Neural progenitor cell (in vitro differentiated cells): Measurements from ENCODE around the gene SDCCAG8. TPM values are rescaled to one million over a fixed set of nuclear protein-coding genes. Genes with fewer than 3 reads are reported as not detected.
A peak's percentile ranks its signal among the peaks of the same experiment; 100 is the strongest.

ENCODE experiments used
- DNase-seq: peaks from one replicate; pipeline ENCODE4 v3.0.0-alpha.2; 2016; ENCODE audit warnings: low spot score
- H2AFZ ChIP-seq: fragments of 200-600 bp; sonication (generic); replicated peaks from 2 replicates; pipeline ENCODE4 v1.6.1; 2016; ENCODE audit warnings: antibody characterized with exemption
- H3F3A ChIP-seq: fragments of 200-600 bp; sonication (generic); 2 replicates; pipeline ENCODE4 v1.6.1; 2016; ENCODE audit warnings: antibody characterized with exemption, low read depth
- H3K27ac ChIP-seq: fragments of 200-600 bp; sonication (generic); 2 replicates; pipeline ENCODE4 v1.5.1; 2016; ENCODE audit warnings: mild to moderate bottlenecking
- H3K27me3 ChIP-seq: fragments of 200-600 bp; sonication (generic); 2 replicates; pipeline ENCODE4 v1.6.1; 2016; ENCODE audit warnings: mild to moderate bottlenecking, moderate library complexity
- H3K36me3 ChIP-seq: fragments of 200-600 bp; sonication (generic); 2 replicates; pipeline ENCODE4 v1.5.1; 2016
- H3K4me1 ChIP-seq: fragments of 200-600 bp; sonication (generic); 2 replicates; pipeline ENCODE4 v1.6.1; 2016; ENCODE audit warnings: mixed run types
- H3K4me2 ChIP-seq: fragments of 200-600 bp; sonication (generic); 2 replicates; pipeline ENCODE4 v1.6.1; 2016
- H3K4me3 ChIP-seq: fragments of 200-600 bp; sonication (generic); 2 replicates; pipeline ENCODE4 v1.5.1; 2016
- H3K79me2 ChIP-seq: fragments of 200-600 bp; sonication (generic); 2 replicates; pipeline ENCODE4 v1.6.1; 2016; ENCODE audit warnings: low read depth
- H3K9ac ChIP-seq: fragments of 200-600 bp; sonication (generic); 2 replicates; pipeline ENCODE4 v1.6.1; 2016
- H3K9me3 ChIP-seq: fragments of 200-600 bp; sonication (generic); 2 replicates; pipeline ENCODE4 v1.5.1; 2016; ENCODE audit warnings: low read depth
- H4K20me1 ChIP-seq: fragments of 200-600 bp; sonication (generic); 2 replicates; pipeline ENCODE4 v1.6.1; 2016; ENCODE audit warnings: low read depth
- H3K27ac Mint-ChIP-seq: 3 replicates; pipeline ENCODE4 v1.8.0; 2021; ENCODE audit warnings: mixed read lengths
- H3K27me3 Mint-ChIP-seq: 2 replicates; pipeline ENCODE4 v1.8.0; 2022; ENCODE audit warnings: low read depth, mild to moderate bottlenecking, inconsistent platforms, moderate library complexity, mixed read lengths; ENCODE audit not compliant: insufficient read depth
- H3K36me3 Mint-ChIP-seq: 3 replicates; pipeline ENCODE4 v1.8.0; 2021; ENCODE audit warnings: mixed read lengths
- H3K4me1 Mint-ChIP-seq: 3 replicates; pipeline ENCODE4 v1.8.0; 2021; ENCODE audit warnings: mixed read lengths
- H3K4me3 Mint-ChIP-seq: 3 replicates; pipeline ENCODE4 v1.8.0; 2021; ENCODE audit warnings: mild to moderate bottlenecking, moderate library complexity, mixed read lengths
- H3K9me3 Mint-ChIP-seq: 3 replicates; pipeline ENCODE4 v1.8.0; 2020; ENCODE audit warnings: mixed read lengths
- EZH2 ChIP-seq: fragments of 200-600 bp; sonication (generic); IDR thresholded peaks from 2 replicates; pipeline ENCODE4 v1.6.1; 2017; ENCODE audit warnings: antibody characterized with exemption, mild to moderate bottlenecking, moderate library complexity
- EZH2phosphoT487 ChIP-seq: fragments of 200-600 bp; sonication (generic); IDR thresholded peaks from 2 replicates; pipeline ENCODE4 v1.6.1; 2017; ENCODE audit warnings: antibody characterized with exemption
- total RNA-seq: library from RNA; depleted of rRNA; stranded (reverse); fragments of >200 nt; gene quantifications from 2 replicates; pipeline ENCODE4 v1.2.3, GENCODE V29; 2015; ENCODE audit warnings: low replicate concordance
- TF ChIP-seq, protein P1 (sequence below): fragments of 200-600 bp; sonication (generic); IDR thresholded peaks from 2 replicates; pipeline ENCODE4 v1.5.1; 2017; ENCODE audit warnings: antibody characterized with exemption, mild to moderate bottlenecking

Gene SDCCAG8
- total RNA-seq, 1 donor from 2014 or later, result 30.3 TPM

DNA sequence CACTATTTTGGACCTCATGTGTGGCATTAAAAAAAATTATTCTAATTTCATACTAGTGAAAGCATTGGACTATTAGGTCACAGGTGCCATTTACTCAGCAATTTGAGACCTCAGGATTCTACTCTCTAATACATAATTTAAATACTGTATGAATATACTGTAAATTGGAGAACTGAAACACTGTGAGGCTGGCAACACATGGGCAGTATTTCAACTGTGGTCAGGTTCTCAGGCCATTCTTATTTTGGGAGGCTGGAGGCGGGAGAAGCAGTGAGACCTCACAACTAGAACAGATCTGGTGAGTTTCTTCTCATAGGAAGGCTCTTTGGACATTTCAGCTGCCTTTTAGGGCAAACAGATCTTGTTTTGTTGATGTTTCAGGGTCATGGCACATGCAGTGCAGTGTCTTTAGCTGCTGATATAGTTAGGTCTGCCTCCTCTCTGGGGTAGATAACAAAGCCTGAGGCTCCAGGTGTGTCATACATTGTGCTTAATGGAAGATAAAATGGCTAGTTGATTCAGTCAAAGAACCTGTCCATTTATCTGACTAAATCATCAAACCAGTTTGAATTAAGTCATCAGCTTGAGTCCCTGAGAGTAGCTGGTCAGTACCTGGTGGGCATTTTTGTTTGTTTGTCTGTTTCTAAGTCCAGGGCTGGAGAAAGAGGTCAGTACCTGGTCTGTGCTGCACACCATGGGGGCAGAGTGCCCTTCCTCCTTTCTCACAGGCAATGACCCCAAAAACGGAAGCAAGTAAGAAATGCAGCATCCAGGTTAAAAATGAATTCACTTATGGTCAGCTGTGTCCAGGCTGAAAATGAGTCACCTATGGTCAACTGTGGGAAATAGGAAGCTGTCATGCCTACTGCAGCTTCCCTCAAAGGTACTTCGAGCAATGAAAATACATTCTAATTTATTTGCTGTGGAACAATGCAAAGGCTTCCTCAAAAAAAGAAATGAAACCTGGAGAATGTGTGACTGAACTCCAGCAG lies 216.2 kb downstream of the SDCCAG8 start:
- peak overlapping the region; percentile 5 for H3K4me3 Mint-ChIP-seq
- no peak overlapping the region for H3K4me3 ChIP-seq
- H3K9me3 ChIP-seq, result no peaks in the 10 kb centered on the region
- no peak overlapping the region for H2AFZ ChIP-seq
- H3K4me1 ChIP-seq, result peaks cover 73% of the 10 kb centered on the region
- peaks cover 2% of the 10 kb centered on the region for H3K27me3 Mint-ChIP-seq
- H3K27ac Mint-ChIP-seq, result peak overlapping the region; percentile 16
- no peak overlapping the region for H3K27ac ChIP-seq
- peak overlapping the region; percentile 66 for H3K4me2 ChIP-seq
- peaks cover 49% of the 10 kb centered on the region for H3F3A ChIP-seq
- no peaks in the 10 kb centered on the region for H3K9me3 Mint-ChIP-seq
- no peaks in the 10 kb centered on the region for H3K36me3 ChIP-seq
- no peak overlapping the region for H3K9ac ChIP-seq
- H3K36me3 Mint-ChIP-seq, result peaks cover 2% of the 10 kb centered on the region
- TF ChIP-seq, protein P1, sequence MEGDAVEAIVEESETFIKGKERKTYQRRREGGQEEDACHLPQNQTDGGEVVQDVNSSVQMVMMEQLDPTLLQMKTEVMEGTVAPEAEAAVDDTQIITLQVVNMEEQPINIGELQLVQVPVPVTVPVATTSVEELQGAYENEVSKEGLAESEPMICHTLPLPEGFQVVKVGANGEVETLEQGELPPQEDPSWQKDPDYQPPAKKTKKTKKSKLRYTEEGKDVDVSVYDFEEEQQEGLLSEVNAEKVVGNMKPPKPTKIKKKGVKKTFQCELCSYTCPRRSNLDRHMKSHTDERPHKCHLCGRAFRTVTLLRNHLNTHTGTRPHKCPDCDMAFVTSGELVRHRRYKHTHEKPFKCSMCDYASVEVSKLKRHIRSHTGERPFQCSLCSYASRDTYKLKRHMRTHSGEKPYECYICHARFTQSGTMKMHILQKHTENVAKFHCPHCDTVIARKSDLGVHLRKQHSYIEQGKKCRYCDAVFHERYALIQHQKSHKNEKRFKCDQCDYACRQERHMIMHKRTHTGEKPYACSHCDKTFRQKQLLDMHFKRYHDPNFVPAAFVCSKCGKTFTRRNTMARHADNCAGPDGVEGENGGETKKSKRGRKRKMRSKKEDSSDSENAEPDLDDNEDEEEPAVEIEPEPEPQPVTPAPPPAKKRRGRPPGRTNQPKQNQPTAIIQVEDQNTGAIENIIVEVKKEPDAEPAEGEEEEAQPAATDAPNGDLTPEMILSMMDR, result no peak
- TF ChIP-seq EZH2phosphoT487 (no peak), EZH2 (no peak)
- no peak for DNase-seq
- H4K20me1 ChIP-seq, result no peaks in the 10 kb centered on the region
- H3K4me1 Mint-ChIP-seq, result peaks cover 71% of the 10 kb centered on the region
- no peaks in the 10 kb centered on the region for H3K79me2 ChIP-seq
- H3K27me3 ChIP-seq, result no peaks in the 10 kb centered on the region

DNA sequence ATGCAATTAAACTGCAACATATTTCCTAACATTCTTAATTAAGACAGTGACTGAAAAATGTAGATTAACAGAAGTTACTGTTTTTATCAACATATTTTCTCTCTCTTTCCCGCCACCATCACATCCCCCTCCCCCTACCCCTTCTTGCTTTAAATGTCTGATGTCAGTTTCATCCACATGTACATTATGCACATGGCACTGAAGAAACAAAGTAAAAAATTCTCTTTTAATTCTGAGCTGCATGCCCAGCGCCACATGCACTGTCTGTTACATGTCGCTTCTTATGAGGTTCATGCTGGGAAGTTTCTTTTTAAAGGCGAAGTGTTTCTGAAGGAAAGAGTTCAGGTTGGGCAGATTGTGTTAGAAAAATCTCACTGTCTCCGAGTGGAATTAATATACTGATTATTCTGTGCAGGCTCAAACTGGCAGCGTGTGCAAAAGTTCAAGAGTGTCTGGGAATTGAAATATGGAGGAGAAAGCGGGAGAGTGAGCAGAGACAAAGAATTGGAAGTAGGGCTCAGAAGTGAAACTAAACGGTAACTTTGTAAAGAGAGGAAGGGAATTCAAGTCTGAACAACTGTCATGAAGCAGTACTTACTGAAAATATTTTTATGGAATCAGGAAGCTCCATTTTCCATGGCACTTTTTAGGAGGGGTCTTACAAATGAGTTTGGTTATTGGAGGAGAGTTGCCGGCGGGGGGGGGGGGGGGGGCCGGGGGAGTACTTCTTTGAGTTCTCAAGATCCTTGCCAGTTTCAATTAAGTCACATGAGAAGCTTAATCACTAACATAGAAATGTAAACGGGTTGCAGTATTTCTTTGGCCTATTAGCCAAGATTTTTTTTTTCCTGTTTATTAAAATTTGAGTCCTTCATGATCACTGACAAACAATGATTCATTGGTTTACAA lies 217.6 kb downstream of the SDCCAG8 start:
- Histone ChIP-seq H3K4me3 (no peak overlapping the region), H3K4me2 (peak overlapping the region; percentile 45), H4K20me1 (no peaks in the 10 kb centered on the region), H3K4me1 (peaks cover 79% of the 10 kb centered on the region), H3K9ac (no peak overlapping the region), H3K27ac (no peak overlapping the region), H3F3A (peaks cover 49% of the 10 kb centered on the region), H2AFZ (no peak overlapping the region), H3K27me3 (no peaks in the 10 kb centered on the region), H3K9me3 (no peaks in the 10 kb centered on the region), H3K36me3 (no peaks in the 10 kb centered on the region), H3K79me2 (no peaks in the 10 kb centered on the region)
- TF ChIP-seq EZH2 (no peak), EZH2phosphoT487 (no peak)
- TF ChIP-seq, protein P1, result no peak
- no peak for DNase-seq
- H3K27me3 Mint-ChIP-seq, result peaks cover 2% of the 10 kb centered on the region
- H3K4me3 Mint-ChIP-seq, result peak overlapping the region; percentile 22
- peaks cover 5% of the 10 kb centered on the region for H3K36me3 Mint-ChIP-seq
- H3K4me1 Mint-ChIP-seq, result peaks cover 78% of the 10 kb centered on the region
- peaks cover 3% of the 10 kb centered on the region for H3K9me3 Mint-ChIP-seq
- H3K27ac Mint-ChIP-seq, result peak overlapping the region; percentile 71

DNA sequence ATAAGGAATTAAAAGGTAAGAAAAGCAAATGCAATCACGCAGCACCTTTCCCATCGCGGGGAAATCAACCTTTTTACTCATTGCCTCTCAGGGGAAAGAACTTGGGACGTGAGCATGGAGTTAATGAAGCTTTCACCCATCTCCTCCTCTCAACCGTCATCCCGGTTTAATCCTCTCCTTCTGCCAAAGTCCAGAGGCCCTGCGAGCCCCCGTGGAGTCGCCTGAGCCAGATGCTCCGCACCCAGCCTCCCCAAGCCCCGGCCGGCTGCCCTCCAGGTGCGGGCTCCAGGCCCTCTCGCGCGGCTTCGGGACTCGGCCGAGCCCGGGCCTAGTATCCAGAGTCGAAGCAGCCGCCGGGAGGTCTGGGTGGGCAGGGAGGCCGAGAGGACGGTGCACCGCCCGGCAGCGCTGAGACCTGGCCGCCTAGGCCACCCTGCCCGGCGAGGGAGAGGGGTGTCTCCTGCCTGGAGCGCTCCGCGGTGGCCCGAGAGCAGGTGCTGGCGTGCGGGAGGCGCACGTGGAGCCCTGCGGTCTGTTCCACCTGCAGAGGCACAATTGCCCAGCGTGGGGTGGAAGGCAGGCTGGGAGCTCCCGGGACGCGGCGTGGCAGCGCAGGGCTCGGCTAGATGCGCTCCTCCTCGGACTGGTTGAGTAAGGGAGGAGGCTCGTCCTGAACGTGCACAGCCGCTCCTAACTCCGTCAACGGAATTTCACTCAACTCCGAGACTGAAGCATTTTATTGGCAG lies 218.5 kb downstream of the SDCCAG8 start:
- H3F3A ChIP-seq, result peaks cover 49% of the 10 kb centered on the region
- no peak overlapping the region for H3K4me3 ChIP-seq
- peaks cover 78% of the 10 kb centered on the region for H3K4me1 Mint-ChIP-seq
- no peaks in the 10 kb centered on the region for H3K79me2 ChIP-seq
- H3K4me3 Mint-ChIP-seq, result no peak overlapping the region
- H3K9me3 Mint-ChIP-seq, result peaks cover 3% of the 10 kb centered on the region
- no peaks in the 10 kb centered on the region for H4K20me1 ChIP-seq
- H3K36me3 ChIP-seq, result no peaks in the 10 kb centered on the region
- peak overlapping the region; percentile 64 for H3K27ac Mint-ChIP-seq
- DNase-seq, result peak; percentile 47
- no peak overlapping the region for H3K27ac ChIP-seq
- peaks cover 4% of the 10 kb centered on the region for H3K27me3 Mint-ChIP-seq
- TF ChIP-seq, protein P1, result no peak
- TF ChIP-seq EZH2 (no peak), EZH2phosphoT487 (no peak)
- H2AFZ ChIP-seq, result no peak overlapping the region
- peaks cover 5% of the 10 kb centered on the region for H3K36me3 Mint-ChIP-seq
- no peaks in the 10 kb centered on the region for H3K9me3 ChIP-seq
- H3K4me1 ChIP-seq, result peaks cover 77% of the 10 kb centered on the region
- H3K9ac ChIP-seq, result no peak overlapping the region
- H3K4me2 ChIP-seq, result peak overlapping the region; percentile 15
- no peaks in the 10 kb centered on the region for H3K27me3 ChIP-seq
